A549 (cell line): ENCODE results near the gene NR5A2.

Experiments used
- JUNB ChIP-seq: fragments of >200 bp; sonication (Bioruptor Twin); formaldehyde crosslinking; IDR thresholded peaks from 2 replicates; pipeline ENCODE4 v1.6.1; 2016
- NR3C1 ChIP-seq: fragments of >200 bp; sonication (Bioruptor Twin); formaldehyde crosslinking; IDR thresholded peaks from 3 replicates; pipeline ENCODE4 v1.6.1; 2017
- SMC3 ChIP-seq: fragments of >200 bp; sonication (Bioruptor Twin); formaldehyde crosslinking; IDR thresholded peaks from 3 replicates; pipeline ENCODE4 v1.6.1; 2018; ENCODE audit warnings: inconsistent platforms
- TF ChIP-seq, protein P1 (sequence below): fragments of 450-650 bp; IDR thresholded peaks from 2 replicates; pipeline ENCODE4 v1.6.1; 2014; ENCODE audit warnings: antibody characterized with exemption
- TF ChIP-seq, protein P2 (sequence below): fragments of 150-350 bp; IDR thresholded peaks from 2 replicates; pipeline ENCODE4 v1.6.1; 2014; ENCODE audit warnings: low read depth, mild to moderate bottlenecking, low read length

- TF ChIP-seq NR3C1 (no peak), JUNB (no peak), SMC3 (no peak)
- TF ChIP-seq, protein P1, sequence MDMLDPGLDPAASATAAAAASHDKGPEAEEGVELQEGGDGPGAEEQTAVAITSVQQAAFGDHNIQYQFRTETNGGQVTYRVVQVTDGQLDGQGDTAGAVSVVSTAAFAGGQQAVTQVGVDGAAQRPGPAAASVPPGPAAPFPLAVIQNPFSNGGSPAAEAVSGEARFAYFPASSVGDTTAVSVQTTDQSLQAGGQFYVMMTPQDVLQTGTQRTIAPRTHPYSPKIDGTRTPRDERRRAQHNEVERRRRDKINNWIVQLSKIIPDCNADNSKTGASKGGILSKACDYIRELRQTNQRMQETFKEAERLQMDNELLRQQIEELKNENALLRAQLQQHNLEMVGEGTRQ, result no peak
- TF ChIP-seq, protein P2, sequence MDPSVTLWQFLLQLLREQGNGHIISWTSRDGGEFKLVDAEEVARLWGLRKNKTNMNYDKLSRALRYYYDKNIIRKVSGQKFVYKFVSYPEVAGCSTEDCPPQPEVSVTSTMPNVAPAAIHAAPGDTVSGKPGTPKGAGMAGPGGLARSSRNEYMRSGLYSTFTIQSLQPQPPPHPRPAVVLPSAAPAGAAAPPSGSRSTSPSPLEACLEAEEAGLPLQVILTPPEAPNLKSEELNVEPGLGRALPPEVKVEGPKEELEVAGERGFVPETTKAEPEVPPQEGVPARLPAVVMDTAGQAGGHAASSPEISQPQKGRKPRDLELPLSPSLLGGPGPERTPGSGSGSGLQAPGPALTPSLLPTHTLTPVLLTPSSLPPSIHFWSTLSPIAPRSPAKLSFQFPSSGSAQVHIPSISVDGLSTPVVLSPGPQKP, result no peak
These were observed 71.5 kb downstream of the NR5A2 start for GRCh38 chr1:200099040-200099439.
